Pulmonary artery endothelial cell (primary cell): Measurements from ENCODE around the gene SMARCC1. TPM values are rescaled to one million over a fixed set of nuclear protein-coding genes. Genes with fewer than 3 reads are reported as not detected.

Source experiments
- DNase-seq: peaks from one replicate; pipeline ENCODE4 v3.0.0-alpha.2; 2011; ENCODE audit warnings: low read depth, low spot score
- total RNA-seq: library from RNA; depleted of rRNA; stranded (reverse); fragments of >200 nt; gene quantifications from 2 replicates; pipeline ENCODE4 v1.2.3, GENCODE V29; 2014

Gene SMARCC1
- total RNA-seq, 1 donor from 2014 or later: 42.5 TPM

DNA sequence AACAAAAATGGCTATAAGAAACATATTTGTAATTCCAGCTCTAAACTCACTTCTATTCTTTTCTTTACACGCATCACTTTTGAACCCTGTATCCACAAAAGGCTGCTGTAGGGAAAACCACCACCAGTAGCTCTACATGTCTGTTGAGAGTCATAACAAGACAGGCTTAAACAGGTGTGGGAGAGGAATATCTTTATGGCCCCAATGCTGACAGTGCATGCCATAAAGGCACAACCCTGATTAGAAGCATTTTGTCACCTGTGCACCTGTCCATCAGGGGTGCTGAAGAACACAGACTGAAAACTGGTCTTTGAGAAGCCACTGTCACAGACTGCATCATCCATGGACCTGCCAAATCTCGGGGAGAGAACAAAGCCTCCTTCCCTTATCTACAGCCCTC, 191.5 kb downstream of the SMARCC1 start:
- no peak for DNase-seq

DNA sequence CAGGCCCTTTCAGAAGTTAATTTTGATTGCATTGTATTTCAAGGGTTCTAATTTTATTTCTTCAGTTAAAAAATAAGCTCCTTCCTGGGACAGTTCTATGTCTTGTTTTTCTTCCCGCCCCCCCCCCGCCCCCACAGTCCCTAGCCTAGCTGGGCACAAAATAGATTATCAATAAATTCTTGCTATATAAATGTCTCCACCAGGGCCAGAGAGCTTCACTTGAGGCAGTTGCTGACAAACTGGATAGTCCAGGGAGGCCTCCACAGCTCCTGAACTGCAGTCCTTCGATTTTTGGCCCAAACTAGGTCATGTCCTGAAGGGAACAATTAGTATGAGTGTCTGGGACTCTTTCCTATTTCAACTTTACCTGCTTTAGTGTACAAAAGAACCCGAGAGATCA, 193.1 kb downstream of the SMARCC1 start:
- DNase-seq: no peak

DNA sequence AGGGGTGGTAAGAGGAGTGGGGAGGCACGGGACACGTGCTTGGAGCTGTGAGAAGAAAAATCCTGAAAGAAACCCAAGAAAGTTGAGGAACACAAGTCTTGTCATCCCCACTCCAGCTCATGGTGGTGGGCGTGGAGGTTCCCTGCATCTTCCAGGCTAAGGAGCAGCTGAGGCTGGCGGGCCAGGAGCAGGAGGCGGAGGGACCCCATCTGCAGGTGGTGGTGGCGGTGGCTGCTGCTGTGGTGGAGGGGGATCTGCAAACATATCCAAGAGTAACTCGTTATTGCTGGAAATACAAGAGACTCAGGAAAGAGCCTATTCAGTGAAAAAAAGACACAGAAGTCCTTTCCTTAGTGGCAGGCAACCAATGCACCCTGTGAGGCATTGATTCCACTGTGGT, 193.6 kb downstream of the SMARCC1 start:
- no peak for DNase-seq

DNA sequence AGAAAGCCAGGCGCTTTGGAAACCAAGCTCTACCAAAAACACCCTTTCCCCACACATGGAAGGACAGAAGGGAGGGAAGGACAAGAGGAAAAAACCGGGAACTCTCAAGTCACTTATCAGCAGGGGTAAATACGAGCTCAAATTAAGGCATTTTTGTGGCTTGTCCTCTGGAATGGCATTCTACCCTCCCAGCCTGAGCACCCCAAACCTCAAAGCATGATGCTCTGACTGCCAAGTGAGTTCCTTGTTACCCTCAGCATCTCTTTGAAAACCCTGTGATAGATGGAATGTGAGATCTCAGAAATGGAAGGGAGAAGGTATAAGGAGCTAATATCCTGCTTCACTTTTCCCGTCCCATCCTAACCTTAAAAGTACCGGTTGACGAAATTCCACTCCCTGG, 194.9 kb downstream of the SMARCC1 start:
- DNase-seq: no peak

DNA sequence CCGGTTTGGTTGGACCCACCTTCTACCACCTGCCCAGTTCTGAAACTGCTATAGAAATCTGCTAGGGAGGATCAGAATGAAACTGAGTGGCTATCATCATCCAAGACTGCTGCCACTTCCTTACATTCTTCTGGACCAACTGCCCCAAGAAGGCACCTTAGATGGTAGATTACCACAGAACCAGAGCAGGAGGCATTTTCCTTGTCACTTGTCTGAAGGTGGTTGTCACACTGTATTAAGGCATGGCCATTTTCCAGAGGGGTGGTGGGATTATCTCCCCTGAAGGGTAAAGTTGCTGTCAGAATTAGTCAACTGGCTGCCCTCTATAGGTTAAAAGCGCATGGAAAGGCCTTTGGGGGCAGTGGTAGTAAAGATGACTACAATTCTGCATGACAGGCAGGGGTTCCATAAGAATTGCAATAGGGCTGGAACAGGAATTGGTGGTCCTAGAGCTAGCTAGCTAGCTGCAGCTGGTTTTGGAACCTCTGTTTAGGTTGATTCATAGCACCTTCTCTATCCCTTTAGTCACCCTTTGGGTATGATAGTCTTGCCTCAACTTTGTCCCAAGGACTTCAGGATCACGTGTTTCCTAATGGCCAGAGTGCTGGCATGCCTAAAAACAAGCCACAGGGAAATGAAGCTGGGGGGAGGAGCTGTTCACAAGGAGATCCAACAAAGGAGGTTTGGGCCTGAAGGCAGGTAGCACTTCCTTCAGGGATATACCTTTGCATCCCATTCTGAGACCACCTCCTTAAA, 198.2 kb downstream of the SMARCC1 start:
- DNase-seq: no peak

- DNase-seq: no peak
Measured at GRCh38 chr3:47581835-47582234, 199.9 kb downstream of the SMARCC1 start.

DNA sequence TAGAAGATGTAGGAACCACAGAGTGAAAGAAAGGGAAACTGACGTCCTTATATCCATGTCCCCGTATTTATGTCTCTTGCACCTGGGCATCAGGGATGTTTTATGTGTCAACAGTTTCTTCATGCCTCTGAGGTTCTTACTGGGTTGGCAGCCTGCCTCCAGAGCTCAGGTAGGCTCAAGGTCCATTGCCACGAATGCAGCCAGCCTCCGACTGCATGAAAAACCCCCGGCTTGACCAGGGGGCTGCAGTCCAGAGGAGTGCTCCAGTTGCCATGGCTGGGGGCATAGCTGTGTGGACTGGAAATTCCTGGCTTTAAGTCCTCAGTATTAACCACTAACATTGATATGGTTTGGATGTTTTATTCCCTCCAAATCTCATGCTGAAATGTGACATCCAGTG, 200.3 kb downstream of the SMARCC1 start:
- DNase-seq: no peak

DNA sequence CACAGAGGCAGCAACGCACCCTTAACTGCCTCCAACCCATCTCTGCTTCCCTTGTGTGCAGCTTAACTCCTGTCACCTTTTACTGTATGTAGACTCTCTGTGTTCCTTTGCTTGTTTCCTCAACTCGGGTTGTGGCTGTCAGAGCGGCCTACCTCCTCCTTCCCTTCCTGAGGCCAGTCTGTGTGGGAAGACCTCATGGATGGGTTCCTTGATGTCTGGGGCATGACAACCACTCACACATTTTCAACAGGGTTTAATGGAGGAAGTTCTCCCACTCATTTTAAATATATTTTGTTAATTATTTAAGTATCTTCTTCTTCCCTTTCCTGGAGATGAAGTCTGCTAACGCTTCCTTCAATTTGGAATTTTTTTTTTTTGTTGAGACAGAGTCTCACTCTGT, 201.2 kb downstream of the SMARCC1 start:
- DNase-seq: no peak

GRCh38 chr3:47579875-47580274, 201.8 kb downstream of the SMARCC1 start:
- no peak for DNase-seq

GRCh38 chr3:47578691-47579632, 202.7 kb downstream of the SMARCC1 start, which contains the start of gene CSPG5:
TSS of gene CSPG5 (minus strand) at chr3:47578865. CDS start at chr3:47578693, 172 bp downstream.
- no peak for DNase-seq

DNA sequence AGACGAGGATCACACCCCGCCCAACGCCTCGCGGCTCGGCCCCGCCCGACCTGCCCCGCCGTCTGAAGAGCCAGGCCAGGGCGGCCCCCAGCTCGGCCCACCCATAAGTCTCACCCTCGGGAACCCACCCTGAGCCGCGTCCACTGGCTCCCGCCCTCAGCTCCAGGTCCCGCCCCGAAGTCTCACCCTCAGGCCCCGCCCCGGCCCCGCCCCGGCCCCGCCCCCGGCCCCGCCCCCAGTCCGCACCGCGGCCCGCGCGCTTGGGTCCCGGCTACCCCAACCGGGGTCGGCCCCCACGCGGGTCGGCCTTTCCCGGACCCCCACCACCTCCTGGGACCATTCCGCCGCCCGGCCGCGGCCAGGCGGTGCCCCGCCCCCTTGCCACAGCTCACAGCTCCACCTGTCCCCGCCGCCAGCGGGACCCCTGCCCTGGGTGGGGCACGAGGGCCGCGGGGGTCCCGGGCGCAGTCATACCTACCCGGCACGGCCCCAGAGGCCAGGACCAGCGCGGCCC, 203.5 kb downstream of the SMARCC1 start:
- DNase-seq: no peak

- no peak for DNase-seq
Measured at GRCh38 chr3:47577583-47578118, 204.0 kb downstream of the SMARCC1 start.

- no peak for DNase-seq
Measured at GRCh38 chr3:47573190-47574172, 208.2 kb downstream of the SMARCC1 start.

DNA sequence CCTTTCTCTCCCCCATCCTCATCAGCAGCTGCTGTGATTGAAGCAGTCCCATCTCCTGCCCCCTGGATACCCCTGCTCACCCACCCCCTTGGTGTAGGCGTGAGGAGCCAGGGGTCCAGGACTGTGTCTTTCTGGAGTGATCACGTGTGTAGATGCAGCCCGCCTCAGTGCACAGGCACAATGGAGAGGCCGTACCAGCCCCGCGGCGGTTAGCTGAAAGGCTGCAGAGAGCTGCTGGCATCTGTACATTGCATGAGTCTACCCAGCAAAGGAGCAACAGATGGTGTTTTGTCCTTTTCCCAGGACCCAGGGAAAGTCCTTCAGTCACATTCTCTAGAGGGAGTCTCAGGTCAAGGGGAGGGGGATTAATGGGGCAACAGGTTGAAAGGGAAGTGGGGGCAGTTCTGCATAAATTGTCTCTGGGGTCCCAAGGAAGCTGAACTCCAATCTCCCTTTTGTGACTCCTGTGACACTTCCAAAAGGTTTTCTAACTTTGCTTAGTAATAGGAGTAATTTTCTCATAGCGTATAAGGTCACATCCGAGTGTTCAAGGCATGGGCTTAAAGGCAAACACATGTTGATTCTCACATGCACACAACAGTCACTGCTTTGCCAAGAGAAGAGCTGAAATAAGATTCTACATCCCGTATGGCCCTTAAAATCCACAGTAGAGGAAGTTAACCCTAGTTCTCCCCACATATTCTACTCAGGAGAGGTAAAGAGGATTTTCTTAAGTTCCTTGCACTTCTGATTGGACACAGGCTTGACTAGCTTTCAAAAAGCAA, 210.1 kb downstream of the SMARCC1 start:
- DNase-seq: no peak

DNA sequence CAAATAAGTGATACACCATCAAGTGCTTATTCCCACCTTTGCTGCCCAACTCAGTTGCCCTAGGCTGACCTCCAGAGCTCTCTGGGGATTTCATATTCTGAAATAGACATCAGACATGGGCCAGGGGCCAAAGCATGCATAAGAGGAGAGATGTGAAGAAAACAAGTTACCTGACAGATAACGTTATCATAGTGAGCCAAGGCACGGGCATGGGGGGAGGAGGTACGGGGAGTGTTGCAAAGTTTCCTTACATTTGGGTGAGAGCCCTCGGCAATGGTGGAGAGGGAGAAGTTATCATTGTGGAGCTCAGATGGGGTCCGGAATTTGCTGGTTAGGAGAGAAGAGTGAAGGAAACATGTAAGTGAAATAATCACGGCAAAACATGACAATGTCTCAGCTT, 212.8 kb downstream of the SMARCC1 start:
- DNase-seq: no peak

- DNase-seq: no peak
Measured at GRCh38 chr3:47567149-47567548, 214.5 kb downstream of the SMARCC1 start.

GRCh38 chr3:47566667-47567066, 215.0 kb downstream of the SMARCC1 start:
- no peak for DNase-seq

- DNase-seq: no peak
Measured at GRCh38 chr3:47565734-47566550, 215.8 kb downstream of the SMARCC1 start.

DNA sequence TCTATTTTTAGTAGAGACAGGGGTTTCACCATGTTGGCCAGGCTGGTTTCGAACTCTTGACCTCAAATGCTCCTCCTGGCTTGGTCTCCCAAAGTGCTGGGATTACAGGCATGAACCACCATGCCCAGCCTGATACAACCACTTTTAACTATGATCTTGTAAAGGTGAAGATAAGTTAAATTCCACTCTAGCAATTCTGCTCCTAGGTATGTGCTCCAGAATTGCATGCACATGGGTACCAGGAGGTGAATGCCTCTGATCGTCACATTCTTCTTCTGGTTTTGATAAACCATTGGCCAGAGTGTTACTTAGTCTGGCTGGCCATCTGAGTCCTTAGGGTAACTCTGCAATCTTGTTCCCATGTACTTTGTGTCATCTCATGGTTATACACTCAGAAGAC, 225.3 kb downstream of the SMARCC1 start:
- DNase-seq: no peak
